EH (cell line): ENCODE measurements around the gene RADX.
A peak's percentile ranks its signal among the peaks of the same experiment; 100 is the strongest.

Experiments used
- DNase-seq: peaks from one replicate; pipeline ENCODE4 v3.0.0-alpha.2; 2015; ENCODE audit warnings: low read depth

Gene RADX

DNA sequence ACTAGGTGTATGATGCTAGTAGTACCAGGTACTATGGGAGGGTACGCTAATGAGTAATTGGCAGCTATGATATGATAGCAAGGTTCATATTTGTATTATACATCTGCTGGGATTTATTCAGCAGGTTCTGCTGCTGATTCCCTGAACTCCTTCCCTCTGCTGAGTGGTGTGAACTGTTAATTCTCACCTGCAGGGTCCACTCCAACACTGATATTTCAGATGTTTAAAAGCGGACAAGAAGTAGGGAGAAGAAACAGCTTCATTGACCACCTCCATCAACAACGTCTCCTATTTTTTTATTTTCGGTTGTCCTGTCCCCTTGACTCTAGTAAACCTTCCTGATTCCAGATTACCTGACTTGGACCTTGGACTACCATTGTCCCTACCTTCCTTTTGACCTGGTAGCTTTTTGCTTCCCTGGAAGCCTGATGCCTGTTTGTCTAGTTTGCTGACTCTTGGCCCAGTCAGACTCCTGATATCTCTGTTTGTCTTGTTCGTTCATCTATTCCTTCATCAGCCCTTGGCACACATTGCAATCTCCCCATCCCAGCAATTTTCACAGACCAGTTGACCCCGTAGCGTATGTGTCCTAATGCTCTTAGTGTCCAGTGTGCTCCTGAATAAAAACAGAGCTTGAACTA lies 80.8 kb downstream of the RADX start:
- DNase-seq = no peak

DNA sequence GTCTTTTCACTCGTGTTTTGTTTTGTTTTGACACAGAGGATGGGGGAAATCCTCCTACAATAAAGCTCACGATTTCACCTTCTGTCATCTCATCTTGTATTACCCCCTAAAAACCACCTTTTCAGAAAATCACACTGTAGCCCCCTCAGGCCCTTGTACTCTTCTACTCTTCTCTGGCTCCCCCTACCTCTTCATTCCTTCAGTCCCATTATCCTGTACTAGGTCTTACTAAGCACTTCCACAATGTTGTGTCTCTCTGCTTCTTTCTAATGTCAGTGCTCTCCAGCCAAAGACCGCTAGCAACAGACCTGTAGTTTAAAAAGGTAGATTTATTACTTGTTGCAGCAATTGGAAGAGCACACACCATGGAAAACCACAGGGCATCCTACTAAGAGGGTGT lies 84.7 kb downstream of the RADX start:
- DNase-seq = no peak

DNA sequence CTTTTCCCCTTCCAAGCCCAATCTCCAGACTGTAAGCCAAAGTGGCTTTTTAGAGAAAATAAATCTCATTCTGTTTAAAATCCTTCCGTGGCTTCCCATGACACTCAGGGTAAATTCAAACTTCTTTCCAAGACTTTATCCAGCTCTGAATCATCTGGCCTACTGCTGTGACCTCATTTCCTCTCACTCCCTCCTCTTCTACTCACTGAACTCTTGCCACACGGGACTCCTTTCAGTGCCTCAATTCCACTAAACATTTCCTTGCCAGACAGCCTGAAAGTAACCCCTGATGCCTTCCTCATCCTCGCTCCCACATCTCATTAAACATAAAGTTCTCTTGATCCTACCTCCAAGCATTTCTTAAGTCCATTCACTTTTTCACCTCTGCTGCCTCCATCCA lies 86.9 kb downstream of the RADX start:
- DNase-seq = peak; percentile 32

DNA sequence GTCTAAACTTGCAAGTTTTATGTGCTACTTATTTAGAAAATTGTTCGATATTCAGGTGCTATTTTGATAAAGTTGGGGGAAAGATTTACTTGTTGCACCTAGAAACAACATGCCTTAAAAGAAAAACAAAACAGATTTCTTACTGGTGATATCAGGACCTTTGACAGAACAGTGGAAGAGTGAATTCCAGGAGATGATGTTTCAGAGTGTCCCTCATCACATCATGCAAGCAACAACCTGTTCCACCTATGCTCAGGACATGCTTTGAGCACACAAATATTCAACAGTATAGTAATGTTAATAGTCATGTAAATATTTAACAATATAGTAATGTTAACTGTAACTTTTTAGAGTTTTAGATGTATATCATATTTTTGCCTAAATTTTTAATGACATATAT lies 90.9 kb downstream of the RADX start:
- no peak for DNase-seq

DNA sequence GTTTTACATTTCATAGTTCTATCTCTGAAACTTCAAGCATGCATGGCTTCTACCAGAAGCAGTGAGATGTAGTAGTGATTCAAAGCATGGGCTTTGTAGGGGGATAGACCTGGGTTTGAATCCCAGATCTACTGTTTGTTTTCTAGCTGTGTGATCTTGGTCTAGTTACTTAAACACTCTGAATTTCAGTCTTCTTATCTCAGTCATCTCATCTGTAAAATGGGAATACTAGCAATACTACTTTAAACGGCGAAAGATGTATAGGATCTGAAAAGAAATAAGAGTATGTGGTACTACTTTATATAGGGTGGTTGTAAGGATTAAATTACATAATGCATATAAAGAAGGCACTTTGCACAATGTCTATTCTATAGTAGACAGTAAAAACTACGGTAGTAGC lies 94.7 kb downstream of the RADX start:
- DNase-seq = no peak

DNA sequence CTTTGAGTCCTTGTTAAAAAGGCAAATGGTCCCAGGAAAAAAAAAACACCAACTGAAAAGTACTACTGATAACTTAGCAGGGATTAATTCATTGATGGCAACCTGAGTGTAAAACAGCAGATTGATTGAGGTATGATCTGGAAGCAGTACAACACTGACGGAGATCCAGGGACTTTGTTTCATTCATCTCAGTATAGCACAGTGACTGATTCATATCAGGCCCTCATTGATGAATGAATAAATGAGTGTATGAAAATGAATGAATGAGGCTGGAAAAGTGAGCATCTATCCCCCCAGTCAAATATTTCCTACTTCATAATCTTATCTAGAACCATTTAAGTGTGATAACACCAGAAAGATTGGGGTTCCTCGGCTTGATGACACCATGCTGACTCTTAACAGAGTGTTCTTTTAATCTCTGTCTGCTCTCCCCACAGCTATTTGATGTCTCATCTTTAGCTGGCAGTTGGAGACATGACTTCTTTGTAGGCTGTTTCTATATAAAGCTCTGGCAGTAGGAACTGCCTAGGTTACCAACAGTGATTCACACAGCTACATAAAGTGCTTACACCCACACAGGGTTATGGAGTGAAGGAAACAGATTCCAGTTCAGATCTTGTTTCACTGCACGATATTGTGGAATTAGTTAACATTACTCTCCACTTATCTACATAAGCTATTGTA lies 96.1 kb downstream of the RADX start:
- peak; percentile 90 for DNase-seq

DNA sequence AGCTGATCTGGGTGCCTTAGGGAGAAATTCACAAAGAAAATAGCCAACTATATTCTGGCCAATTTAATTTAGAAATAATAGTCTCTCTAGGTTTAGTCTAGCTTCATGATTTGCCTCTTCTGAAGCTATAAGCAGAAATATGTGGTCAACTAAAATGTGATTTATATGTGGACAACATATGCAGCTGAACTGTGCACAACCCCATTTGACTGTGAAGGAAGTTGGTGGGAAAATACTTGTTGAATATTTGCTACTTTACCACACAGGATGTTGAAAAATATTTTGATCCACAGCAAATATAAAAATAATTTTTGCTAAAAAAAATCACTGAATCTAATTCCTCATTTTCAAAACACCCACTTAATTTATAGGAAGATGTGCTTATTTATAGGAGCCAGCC lies 99.0 kb downstream of the RADX start:
- peak; percentile 52 for DNase-seq

DNA sequence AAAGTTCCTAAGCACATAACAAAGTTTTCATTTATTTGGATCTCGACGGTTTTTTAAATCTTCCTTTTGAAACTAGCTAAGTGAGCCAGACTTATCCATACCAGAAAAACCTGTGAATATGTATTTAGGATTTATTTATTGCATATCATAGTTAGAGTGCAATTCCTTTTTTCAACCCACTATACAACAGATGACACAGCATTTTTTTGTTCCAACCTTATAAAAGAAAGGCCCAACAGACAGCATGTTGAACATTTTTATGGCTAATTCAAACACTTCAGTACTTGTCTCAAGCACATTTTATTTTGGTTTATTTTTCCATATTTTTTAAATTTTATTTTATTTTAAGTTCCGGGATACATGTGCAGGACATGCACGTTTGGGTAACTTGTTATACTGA lies 99.6 kb downstream of the RADX start:
- DNase-seq = no peak

DNA sequence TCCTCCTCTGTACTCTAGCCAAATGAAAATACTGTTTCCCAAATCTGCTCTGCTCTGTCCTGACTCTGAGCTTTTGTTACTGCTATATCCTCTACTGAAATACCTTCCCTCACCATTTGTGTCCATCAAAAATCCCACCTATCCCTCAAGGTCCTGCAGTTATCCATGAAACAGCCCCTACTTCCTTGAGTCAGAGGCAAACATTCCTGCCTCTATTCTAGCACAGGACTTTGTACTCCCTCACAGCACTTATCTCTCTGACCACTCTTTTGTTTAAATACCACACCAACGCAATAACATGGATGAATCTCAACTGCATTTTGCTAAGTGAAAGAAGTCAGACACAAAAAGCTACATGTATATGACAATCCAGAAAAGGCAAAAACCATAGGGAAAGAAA lies 104.2 kb downstream of the RADX start:
- no peak for DNase-seq

DNA sequence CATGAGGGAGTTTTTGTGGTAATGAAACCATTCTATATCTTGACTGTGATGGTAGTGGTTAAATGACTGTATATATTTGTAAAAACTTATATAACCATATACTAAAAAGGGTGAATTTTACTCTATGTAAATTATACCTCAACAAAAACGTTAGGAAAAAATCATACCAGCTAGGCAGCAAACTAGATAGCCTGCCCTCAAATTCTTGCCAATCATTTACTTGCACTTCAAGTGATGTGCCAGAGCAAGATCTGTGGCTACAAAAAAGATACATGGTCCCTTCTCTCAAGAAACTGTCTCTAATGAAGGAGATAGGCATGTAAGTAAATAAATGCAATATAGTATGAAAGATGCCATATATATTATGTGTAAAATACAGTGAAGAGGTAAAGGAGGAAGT lies 104.7 kb downstream of the RADX start:
- DNase-seq = no peak

DNA sequence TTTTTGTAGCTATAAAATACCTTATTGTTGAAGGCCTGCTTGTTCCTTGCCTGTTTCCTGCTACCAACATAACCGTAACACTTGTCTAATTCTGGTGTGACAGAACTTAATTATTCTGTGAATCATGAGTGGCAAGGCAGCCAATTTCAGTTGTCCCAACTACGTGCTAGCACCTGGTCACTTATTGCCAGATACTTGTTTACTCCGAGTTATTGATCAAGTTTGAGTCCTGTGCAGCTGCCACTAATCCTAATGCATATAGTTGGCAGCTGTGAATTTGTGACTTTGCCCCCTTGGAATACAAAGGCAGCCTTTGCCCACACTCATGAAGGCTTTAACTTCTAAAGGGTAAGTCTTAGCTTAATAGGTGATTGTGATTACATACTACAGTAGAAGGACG lies 106.9 kb downstream of the RADX start:
- DNase-seq = no peak

DNA sequence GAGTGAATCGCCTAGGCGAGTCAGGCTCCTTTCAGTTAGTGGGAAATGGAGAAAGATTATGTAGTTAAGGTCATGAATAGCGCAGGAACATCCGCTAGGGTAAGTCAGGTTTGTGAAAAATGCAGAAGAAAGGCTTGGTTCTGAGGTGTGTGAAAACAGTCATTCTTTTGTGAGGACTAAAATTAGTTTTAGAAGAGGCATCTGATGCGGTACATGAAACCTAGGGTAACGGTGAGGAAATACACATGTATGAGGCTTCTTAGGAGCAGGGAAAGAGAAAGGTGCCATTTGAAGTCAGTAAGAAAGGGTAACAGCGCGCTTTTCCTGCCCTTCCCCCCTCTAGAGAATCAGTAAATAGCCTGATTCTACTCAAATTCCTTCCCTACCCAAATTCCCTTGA lies 114.2 kb downstream of the RADX start:
- peak; percentile 1 for DNase-seq

DNA sequence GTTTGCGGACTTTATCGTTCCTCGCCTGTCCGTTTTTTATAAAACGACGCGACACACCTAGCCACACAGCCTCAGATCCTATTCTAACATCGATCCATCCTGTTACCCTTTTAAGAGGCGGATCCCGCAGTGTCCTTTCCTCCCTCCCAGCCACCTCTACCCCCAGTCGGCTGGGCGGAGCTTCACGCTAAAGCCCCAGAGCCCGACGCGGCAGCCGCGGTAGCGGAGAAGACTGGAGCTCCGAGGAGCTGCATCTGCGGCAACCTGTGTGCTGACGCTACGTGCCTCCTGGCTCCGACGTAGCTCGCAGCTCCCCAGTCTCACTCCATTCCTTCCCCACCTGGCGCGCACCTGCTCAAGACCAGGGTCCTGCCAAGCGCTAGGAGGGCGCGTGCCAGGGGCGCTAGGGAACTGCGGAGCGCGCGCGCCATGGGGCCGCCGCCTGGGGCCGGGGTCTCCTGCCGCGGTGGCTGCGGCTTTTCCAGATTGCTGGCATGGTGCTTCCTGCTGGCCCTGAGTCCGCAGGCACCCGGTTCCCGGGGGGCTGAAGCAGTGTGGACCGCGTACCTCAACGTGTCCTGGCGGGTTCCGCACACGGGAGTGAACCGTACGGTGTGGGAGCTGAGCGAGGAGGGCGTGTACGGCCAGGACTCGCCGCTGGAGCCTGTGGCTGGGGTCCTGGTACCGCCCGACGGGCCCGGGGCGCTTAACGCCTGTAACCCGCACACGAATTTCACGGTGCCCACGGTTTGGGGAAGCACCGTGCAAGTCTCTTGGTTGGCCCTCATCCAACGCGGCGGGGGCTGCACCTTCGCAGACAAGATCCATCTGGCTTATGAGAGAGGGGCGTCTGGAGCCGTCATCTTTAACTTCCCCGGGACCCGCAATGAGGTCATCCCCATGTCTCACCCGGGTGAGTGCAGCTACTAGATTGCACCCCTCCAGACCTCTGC lies 115.0 kb downstream of the RADX start, which contains the start of gene RNF128:
TSS of gene RNF128 (plus strand) at position 217 of the 953 bp plus-strand sequence. CDS start at position 430, 213 bp downstream.
- peak; percentile 25 for DNase-seq

DNA sequence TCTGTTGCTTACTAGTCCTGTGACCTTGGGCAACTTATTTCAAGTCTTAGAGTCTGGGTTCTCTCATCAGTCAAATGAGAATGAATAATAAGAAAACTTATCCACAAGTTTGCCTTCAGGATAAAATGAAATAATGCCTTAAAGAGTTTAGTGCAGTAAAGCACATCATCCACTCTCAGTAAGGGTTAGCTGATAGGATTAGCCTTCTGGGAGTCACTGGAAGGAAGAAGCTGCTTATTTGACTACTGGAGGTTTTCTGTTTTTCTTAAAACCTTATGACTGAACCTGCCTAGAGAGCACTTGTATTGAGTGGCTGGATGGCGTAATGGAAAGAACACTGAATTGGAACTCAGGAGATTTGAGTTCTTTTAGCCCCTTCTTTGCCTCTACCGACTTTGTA lies 116.6 kb downstream of the RADX start:
- DNase-seq = no peak
